ENCODE measurements around the gene GTF2E1.

GTF2E1 gene

DNA sequence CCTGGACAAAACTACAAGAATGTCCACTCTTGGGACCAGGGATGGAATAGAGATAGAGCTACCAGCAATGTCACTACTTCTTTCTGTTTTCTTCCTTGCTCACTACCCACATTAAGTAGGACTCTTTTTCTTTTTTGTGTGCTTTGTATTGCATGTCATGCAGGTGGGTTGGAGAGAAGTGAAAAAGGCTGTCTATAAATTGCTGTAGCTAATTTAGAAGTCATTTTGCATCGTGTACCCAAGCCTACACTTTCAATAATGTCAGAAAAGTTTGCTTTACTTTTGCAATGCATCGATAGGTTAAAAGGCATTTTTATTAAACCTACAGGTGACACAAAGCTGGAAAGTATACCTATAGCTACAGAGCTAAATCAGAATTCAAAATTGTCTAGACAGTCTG is 58.9 kb downstream of the GTF2E1 start:
- DNase-seq, result no peak

DNA sequence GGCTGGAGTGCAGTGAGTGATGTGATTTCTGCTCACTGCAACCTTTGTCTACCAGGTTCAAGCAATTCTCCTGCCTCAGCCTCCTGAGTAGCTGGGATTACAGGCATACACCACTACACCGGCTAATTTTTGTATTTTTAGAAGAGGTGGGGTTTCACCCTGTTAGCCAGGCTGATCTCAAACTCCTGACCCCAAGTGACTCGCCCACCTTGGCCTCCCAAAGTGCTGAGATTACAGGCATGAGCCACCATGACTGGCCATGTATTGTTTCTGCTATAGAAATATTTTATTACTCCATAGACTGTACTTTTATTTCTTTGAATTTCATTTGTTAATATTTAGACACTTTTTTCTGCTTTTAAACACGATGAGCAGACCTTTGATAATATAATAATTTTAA is 60.4 kb downstream of the GTF2E1 start:
- DNase-seq, result no peak

GRCh38 chr3:120816728-120817127 is 74.2 kb downstream of the GTF2E1 start:
- no peak for DNase-seq

DNA sequence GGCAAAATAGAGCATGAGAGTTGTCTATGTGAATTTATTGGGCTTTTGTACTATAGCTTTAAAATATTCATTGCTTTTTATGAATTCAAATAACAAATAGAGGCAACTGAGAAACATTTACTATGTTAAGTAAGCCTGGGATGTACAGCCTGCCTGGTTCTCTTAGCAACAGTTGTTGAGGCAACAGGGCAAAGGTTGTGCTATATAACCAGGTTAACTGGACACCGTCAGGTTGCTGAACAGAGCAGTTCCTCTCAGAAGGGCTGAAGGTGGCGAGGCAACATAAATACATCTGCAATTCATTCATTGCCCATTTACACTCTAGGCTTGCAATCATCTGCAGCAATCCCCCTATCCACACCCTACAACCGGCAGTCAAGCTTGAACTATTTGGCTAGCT is 78.2 kb downstream of the GTF2E1 start:
- DNase-seq, result no peak

DNA sequence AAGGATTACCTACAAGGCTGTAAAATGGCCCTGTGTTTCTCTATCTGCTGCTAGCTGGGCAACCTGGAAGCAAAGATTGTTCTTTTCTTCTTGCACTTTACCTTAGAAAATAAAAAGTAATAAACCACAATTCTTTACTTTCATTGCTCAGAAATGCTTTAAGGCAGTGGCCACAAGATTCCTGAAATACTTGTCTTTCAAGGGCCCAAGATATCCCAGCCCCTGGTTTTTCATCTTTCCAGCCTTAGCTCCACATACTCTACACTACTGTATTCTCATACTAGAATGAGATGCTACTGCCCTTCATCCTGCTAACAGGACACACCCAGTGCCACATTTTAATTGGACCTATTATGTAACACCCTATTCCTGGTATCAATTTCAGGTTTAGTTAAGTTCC is 78.9 kb downstream of the GTF2E1 start:
- no peak for DNase-seq

GRCh38 chr3:120823156-120823555 is 80.6 kb downstream of the GTF2E1 start:
- no peak for DNase-seq

GRCh38 chr3:120824613-120825012 is 82.1 kb downstream of the GTF2E1 start:
- DNase-seq, result no peak

DNA sequence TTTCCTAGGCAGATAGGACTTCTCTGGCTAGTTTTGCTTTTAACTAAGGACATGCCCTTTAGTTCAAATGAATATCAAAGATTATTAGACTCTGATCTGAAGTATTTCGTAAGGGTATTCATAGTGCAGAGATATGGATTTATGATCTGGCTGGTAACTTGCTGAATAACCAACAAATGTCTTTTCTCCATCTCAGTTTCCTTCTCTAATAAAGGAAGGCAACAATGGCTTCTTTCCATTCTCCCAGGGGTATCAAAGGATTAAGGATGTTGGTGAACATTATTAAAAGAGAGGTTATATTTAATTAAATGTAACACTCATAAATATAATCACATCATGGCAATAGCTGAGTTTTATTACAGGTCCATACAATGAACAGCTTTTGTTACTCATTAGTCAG is 86.3 kb downstream of the GTF2E1 start:
- DNase-seq, result no peak

DNA sequence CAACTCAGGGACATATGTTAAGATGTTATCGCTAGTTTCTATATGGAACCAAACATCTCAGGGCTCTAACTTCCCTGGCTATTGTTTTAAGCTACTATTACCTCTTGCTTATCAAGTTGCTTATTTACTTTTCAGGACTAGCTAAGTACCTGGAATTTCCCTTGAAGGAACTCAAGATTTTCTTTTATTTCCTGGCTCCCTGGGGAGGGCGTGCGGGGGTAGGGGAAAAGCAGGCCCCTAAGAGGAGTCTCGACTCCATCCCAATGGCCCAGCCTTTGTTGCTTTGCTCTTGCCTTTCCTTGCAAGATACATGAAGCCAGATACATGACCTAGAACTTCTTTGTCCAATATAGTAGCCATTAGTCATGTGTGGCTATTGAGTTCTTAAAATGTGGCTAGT is 88.5 kb downstream of the GTF2E1 start:
- no peak for DNase-seq
